Astrocyte (in vitro differentiated cells and primary cell): ENCODE measurements around the gene ZNF518A.

Source experiments
- CTCF ChIP-seq: IDR thresholded peaks from 2 replicates; pipeline ENCODE4 v1.5.1; 2011; ENCODE audit warnings: low read depth, mild to moderate bottlenecking, inconsistent platforms, low read length, moderate library complexity; ENCODE audit not compliant: insufficient read depth
- EZH2 ChIP-seq: IDR thresholded peaks from 2 replicates; pipeline ENCODE4 v1.6.1; 2012; ENCODE audit warnings: mild to moderate bottlenecking, low read length, inconsistent platforms; ENCODE audit not compliant: insufficient read depth

- TF ChIP-seq CTCF (no peak), EZH2 (no peak)
Observed at GRCh38 chr10:96152437-96152836, 22.3 kb downstream of the ZNF518A start.
